ENCODE data around the gene MCRIP2.

GRCh38 chr16:643050-643368 lies 1.4 kb downstream of the MCRIP2 start:
- TF ChIP-seq CTCF (IDR thresholded peaks at IDR 0.05; ENCODE audit: poor library complexity, severe bottlenecking) = no peak
- TF ChIP-seq POLR2AphosphoS5 (IDR thresholded peaks at IDR 0.05) = no peak
- no peak for TF ChIP-seq REST (IDR thresholded peaks at IDR 0.05; ENCODE audit: borderline replicate concordance)
- TF ChIP-seq SMC3 (conservative IDR thresholded peaks at IDR 0.05; ENCODE audit: poor library complexity) = no peak
- no peak for TF ChIP-seq MXI1 (conservative IDR thresholded peaks at IDR 0.05; ENCODE audit: poor library complexity, severe bottlenecking)
- no peak for TF ChIP-seq EZH2 (IDR thresholded peaks at IDR 0.05; ENCODE audit: borderline replicate concordance, insufficient read depth, low read length, poor library complexity, severe bottlenecking)
- no peak for TF ChIP-seq TAF1 (IDR thresholded peaks at IDR 0.05; ENCODE audit: low read depth)

Data from neural cell (in vitro differentiated cells).